ENCODE results near the gene SH3GLB1.

Gene SH3GLB1

DNA sequence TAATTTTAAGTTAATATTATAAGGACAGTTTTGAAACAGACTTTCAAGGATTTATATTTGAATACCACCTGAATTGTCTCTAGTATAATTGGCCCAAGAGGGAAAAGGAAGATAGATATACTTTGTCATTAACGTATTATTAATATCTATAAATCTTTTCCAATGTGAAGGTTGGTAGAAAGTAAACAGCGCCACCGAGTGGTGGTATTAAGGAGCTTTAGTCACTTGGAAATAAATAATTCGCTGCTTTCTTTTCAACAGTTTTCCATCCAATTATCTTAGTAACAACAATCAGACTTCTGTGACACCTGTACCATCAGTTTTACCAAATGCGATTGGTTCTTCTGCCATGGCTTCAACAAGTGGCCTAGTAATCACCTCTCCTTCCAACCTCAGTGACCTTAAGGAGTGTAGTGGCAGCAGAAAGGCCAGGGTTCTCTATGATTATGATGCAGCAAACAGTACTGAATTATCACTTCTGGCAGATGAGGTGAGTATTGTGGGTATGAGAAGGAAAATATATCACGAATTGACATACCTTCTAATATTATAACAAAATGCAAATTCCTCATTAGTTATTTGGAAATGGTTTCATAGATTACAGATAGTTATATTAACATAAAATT is 37.7 kb downstream of the SH3GLB1 start:
- POLR2A ChIA-PET: no interaction called here
- no peak overlapping the region for H3K4me3 ChIP-seq (ENCODE audit: low read depth, low read length)
- TF ChIP-seq, protein P1, sequence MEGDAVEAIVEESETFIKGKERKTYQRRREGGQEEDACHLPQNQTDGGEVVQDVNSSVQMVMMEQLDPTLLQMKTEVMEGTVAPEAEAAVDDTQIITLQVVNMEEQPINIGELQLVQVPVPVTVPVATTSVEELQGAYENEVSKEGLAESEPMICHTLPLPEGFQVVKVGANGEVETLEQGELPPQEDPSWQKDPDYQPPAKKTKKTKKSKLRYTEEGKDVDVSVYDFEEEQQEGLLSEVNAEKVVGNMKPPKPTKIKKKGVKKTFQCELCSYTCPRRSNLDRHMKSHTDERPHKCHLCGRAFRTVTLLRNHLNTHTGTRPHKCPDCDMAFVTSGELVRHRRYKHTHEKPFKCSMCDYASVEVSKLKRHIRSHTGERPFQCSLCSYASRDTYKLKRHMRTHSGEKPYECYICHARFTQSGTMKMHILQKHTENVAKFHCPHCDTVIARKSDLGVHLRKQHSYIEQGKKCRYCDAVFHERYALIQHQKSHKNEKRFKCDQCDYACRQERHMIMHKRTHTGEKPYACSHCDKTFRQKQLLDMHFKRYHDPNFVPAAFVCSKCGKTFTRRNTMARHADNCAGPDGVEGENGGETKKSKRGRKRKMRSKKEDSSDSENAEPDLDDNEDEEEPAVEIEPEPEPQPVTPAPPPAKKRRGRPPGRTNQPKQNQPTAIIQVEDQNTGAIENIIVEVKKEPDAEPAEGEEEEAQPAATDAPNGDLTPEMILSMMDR (IDR thresholded peaks at IDR 0.05; ENCODE audit: insufficient read depth, low read length, missing control alignments): peak; percentile 22
- CTCF ChIA-PET: interaction anchor here (0.6 to 3.1 kb wide), 7 partner anchors 10 to 363 kb away, joined by 3 to 18 read pairs (median 5); no protein-coding TSS in a partner anchor
- DNase-seq (ENCODE audit: low read depth, low spot score): no peak

DNA sequence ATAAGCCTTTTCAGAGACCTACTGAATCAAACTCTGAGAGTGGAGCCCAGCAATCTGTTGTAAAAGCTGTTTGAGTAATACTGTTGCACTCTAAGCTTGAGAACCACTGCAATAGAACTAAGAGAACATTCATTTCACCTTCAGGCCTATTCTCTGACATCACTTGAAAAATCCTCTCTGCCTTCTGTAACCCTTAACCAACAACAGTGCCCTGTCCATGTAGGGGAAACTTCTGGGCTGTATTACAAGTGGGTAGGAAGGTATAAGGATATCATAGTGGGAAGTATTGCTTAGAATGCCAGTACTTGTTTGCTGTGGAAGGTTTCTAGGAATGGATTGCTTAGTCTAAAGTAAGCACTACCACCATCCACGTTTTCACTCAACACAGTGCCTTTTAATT is 42.9 kb downstream of the SH3GLB1 start:
- ChIA-PET CTCF (interaction anchor here (3.9 kb wide), 1 partner anchor 7 kb away, joined by 26 read pairs; no protein-coding TSS in a partner anchor), POLR2A (no interaction called here)
- DNase-seq (ENCODE audit: low read depth, low spot score): no peak
- TF ChIP-seq, protein P1 (IDR thresholded peaks at IDR 0.05; ENCODE audit: insufficient read depth, low read length, missing control alignments): no peak
- no peak overlapping the region for H3K4me3 ChIP-seq (ENCODE audit: low read depth, low read length)

DNA sequence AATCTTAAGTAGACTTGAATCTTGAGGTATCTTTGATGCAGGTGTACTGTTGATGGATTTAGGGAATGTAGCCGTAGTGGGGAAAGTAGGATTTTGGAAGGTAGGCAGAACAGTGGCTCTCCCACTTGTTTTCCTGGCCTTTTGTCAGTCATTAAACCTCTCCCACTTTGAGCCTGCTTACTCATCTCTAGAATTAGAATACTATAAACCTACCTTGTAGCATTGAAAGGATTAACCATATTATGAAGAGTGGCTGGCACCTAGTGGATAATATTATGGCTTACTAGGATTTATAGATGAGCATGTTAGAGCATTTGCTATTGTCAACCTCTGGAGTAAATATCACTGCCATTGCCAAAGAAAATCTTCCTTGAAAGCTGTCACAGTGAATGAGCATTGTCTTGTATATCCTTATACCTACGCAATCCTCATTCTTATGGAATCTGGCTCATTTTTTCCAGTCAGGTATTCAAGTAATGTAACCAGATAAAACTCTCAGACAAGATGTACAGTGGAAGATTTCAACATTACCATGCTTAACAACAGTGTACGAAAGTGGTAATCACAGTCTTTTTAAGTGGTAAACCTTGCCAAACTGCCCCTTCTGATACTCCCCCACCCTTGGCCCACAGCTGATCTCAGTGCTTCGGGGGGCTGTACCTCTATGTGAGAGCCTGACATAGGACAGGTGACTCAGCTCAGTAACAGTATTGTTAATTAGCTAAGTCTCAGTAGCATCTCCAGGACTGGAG is 44.4 kb downstream of the SH3GLB1 start:
- TF ChIP-seq, protein P1 (IDR thresholded peaks at IDR 0.05; ENCODE audit: insufficient read depth, low read length, missing control alignments): no peak
- CTCF ChIA-PET: interaction anchor here (1.5 kb wide), 1 partner anchor 216 kb away, joined by 6 read pairs; no protein-coding TSS in a partner anchor
- no peak overlapping the region for H3K4me3 ChIP-seq (ENCODE audit: low read depth, low read length)
- DNase-seq (ENCODE audit: low read depth, low spot score): no peak
- POLR2A ChIA-PET: no interaction called here

DNA sequence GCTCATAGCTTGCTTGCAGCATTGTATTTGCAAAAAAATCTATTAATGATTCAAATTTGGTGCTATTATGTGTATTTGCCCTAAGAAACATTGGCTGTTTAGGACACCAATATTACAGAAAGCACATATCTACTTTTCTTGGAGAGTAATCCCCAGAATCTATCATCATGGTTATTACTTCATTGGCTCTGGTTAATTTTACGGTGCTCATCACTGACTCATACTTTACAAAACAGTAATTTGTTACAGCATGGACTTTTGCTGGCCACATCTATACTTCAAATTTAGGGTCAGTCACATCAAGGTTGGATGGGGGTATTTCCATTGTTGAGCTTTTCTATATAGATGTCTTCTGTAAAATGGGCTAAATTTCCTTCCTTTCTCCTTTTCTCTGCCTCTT is 45.7 kb downstream of the SH3GLB1 start:
- ChIA-PET POLR2A (interaction anchor here (1.2 kb wide), 1 partner anchor 25 kb away, joined by 3 read pairs; no protein-coding TSS in a partner anchor), CTCF (interaction anchor here (1.2 to 1.5 kb wide), 2 partner anchors 215 to 335 kb away, joined by 3 to 6 read pairs; no protein-coding TSS in a partner anchor)
- TF ChIP-seq, protein P1 (IDR thresholded peaks at IDR 0.05; ENCODE audit: insufficient read depth, low read length, missing control alignments): no peak
- DNase-seq (ENCODE audit: low read depth, low spot score): no peak
- no peak overlapping the region for H3K4me3 ChIP-seq (ENCODE audit: low read depth, low read length)

DNA sequence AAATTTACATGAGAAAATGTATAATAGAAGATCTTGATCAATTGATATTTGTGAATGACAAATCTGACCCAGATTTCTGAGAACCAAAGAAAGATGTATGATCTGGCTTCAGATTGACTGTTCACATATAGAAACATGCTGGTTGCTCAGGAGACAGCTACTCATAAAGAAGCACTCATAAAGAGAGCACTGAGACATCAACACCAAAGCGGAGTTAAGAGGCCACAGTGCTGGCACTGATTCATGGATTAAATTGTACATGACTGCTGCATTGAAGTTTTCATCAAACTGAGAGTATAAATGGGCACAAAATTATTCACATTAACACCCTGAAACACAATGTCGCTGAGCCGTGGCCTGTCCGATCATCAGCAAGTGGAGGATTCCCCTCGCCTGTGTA is 46.2 kb downstream of the SH3GLB1 start:
- TF ChIP-seq, protein P1 (IDR thresholded peaks at IDR 0.05; ENCODE audit: insufficient read depth, low read length, missing control alignments): no peak
- ChIA-PET POLR2A (interaction anchor here (1.2 kb wide), 1 partner anchor 24 kb away, joined by 3 read pairs; no protein-coding TSS in a partner anchor), CTCF (interaction anchor here (1.2 kb wide), 1 partner anchor 334 kb away, joined by 3 read pairs; no protein-coding TSS in a partner anchor)
- DNase-seq (ENCODE audit: low read depth, low spot score): no peak
- no peak overlapping the region for H3K4me3 ChIP-seq (ENCODE audit: low read depth, low read length)

DNA sequence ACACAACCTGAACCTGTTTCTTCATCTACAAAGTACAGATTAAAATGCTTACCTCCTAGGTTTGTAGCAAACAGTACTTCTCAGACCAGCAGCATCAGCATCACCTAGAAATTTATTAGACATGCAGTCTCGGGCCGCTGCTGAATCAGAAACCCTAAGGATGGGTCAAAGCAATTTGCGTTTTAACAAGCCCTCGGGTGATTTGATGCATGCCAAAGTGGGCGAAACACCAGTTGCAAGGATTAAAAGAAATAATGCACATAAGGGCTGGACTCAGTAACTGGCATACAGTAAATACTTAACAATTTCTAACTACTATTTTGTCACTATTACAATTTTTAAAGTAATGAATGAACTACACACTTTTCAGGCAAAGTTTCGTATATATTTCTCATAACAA is 47.5 kb downstream of the SH3GLB1 start:
- ChIA-PET CTCF (interaction anchor here (0.9 to 1.4 kb wide), 2 partner anchors 9 to 279 kb away, joined by 3 to 5 read pairs; no protein-coding TSS in a partner anchor), POLR2A (no interaction called here)
- TF ChIP-seq, protein P1 (IDR thresholded peaks at IDR 0.05; ENCODE audit: insufficient read depth, low read length, missing control alignments): no peak

More for the DNA sequence above, 47.5 kb downstream of the SH3GLB1 start:
- H3K4me3 ChIP-seq (ENCODE audit: low read depth, low read length): no peak overlapping the region
- DNase-seq (ENCODE audit: low read depth, low spot score): no peak
